Measurements from ENCODE around the gene NUDT16.

Gene NUDT16

DNA sequence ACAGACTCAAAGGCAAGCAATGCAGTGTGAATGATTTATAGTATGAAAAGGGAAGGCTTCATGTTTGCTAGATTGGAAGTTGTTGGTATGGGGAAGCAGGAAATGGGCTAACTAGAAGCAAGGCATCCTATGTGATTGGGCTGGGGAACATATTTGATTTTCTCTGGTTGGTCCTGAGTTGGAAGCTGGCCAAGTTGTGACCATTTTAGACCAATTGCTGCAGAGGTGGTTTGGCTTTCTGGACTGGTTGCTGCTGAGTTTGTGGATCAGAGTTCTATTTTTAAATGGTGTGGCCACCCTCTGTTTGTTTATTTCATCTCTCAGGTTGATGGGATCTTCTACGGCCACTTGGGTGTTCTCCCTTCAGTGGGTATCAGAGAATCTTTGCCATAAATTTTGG is 39.7 kb downstream of the NUDT16 start:
- H3K27me3 Mint-ChIP-seq (ENCODE audit: low read depth), result peaks cover 12% of the 10 kb centered on the region
- no peak overlapping the region for H3K27ac Mint-ChIP-seq

DNA sequence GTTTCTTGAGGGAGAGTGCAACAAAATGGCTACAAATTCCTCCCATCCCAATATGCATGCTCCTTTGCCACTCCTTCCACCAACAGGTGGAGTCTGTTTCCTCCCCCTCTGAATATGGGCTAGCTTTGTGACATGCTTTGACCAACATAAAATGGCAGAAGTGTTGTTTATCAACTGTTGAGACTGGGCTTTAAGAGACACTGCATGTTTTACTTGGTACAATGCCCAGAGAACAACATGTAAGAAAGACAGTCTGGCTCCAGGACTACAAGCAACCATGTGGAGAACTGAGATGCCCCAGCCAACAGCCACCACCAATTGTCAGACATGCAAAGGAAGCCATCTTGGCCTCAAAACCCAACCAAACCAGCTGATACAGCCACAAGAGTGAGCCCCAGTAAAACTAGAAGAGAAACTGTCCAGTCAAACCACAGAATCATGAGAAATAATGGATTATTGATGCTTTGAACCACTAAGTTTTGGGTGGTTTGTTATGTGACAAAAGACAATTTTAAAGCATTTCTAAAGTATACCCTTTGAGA is 40.5 kb downstream of the NUDT16 start:
- no peak overlapping the region for H3K27ac Mint-ChIP-seq
- no peaks in the 10 kb centered on the region for H3K9me3 Mint-ChIP-seq
- H3K27me3 Mint-ChIP-seq (ENCODE audit: low read depth), result peaks cover 12% of the 10 kb centered on the region
- no peak overlapping the region for H3K4me3 Mint-ChIP-seq
- no peaks in the 10 kb centered on the region for H3K36me3 Mint-ChIP-seq (ENCODE audit: low read depth)
- H3K4me1 Mint-ChIP-seq, result no peaks in the 10 kb centered on the region
- TF ChIP-seq, protein P1, sequence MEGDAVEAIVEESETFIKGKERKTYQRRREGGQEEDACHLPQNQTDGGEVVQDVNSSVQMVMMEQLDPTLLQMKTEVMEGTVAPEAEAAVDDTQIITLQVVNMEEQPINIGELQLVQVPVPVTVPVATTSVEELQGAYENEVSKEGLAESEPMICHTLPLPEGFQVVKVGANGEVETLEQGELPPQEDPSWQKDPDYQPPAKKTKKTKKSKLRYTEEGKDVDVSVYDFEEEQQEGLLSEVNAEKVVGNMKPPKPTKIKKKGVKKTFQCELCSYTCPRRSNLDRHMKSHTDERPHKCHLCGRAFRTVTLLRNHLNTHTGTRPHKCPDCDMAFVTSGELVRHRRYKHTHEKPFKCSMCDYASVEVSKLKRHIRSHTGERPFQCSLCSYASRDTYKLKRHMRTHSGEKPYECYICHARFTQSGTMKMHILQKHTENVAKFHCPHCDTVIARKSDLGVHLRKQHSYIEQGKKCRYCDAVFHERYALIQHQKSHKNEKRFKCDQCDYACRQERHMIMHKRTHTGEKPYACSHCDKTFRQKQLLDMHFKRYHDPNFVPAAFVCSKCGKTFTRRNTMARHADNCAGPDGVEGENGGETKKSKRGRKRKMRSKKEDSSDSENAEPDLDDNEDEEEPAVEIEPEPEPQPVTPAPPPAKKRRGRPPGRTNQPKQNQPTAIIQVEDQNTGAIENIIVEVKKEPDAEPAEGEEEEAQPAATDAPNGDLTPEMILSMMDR (IDR thresholded peaks at IDR 0.05; ENCODE audit: unreplicated experiment in 3 of 3), result no peak

More for the DNA sequence above, 39.7 kb downstream of the NUDT16 start:
- TF ChIP-seq, protein P1 (IDR thresholded peaks at IDR 0.05; ENCODE audit: unreplicated experiment in 3 of 3), result no peak
- no peaks in the 10 kb centered on the region for H3K4me1 Mint-ChIP-seq
- no peaks in the 10 kb centered on the region for H3K36me3 Mint-ChIP-seq (ENCODE audit: low read depth)
- H3K4me3 Mint-ChIP-seq, result no peak overlapping the region
- no peaks in the 10 kb centered on the region for H3K9me3 Mint-ChIP-seq

- no peaks in the 10 kb centered on the region for H3K9me3 Mint-ChIP-seq
- H3K27me3 Mint-ChIP-seq (ENCODE audit: low read depth), result peaks cover under 1% of the 10 kb centered on the region
- no peak overlapping the region for H3K27ac Mint-ChIP-seq
- no peaks in the 10 kb centered on the region for H3K4me1 Mint-ChIP-seq
- H3K4me3 Mint-ChIP-seq, result no peak overlapping the region
- TF ChIP-seq, protein P1 (IDR thresholded peaks at IDR 0.05; ENCODE audit: unreplicated experiment in 3 of 3), result no peak
- H3K36me3 Mint-ChIP-seq (ENCODE audit: low read depth), result no peaks in the 10 kb centered on the region
Measured at GRCh38 chr3:131427226-131427625, 45.7 kb downstream of the NUDT16 start.

GRCh38 chr3:131431754-131432153 is 50.2 kb downstream of the NUDT16 start:
- TF ChIP-seq, protein P1 (IDR thresholded peaks at IDR 0.05; ENCODE audit: unreplicated experiment in 3 of 3), result no peak
- Mint-ChIP-seq H3K36me3 (ENCODE audit: low read depth) (no peaks in the 10 kb centered on the region), H3K9me3 (no peaks in the 10 kb centered on the region), H3K27me3 (ENCODE audit: low read depth) (no peaks in the 10 kb centered on the region), H3K27ac (no peak overlapping the region), H3K4me3 (no peak overlapping the region), H3K4me1 (no peaks in the 10 kb centered on the region)

DNA sequence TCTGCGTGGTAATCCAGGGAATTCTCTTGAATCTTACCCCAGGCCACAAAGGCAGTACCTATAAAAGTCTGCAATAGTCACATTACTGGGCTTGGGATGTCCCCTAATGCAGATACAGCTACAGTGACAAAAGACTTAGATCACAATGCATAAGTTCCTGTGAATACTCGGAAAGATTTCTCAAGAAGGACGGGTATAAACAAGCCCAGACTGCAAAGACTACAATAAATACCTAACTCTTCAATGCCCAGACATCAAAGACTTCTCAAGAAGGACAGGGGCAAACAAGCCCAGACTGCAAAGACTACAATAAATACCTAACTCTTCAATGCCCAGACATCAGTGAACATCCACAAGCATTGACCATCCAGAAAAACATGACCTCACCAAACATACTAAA is 50.9 kb downstream of the NUDT16 start:
- Mint-ChIP-seq H3K9me3 (no peaks in the 10 kb centered on the region), H3K27ac (no peak overlapping the region), H3K36me3 (ENCODE audit: low read depth) (no peaks in the 10 kb centered on the region), H3K4me3 (no peak overlapping the region), H3K4me1 (no peaks in the 10 kb centered on the region), H3K27me3 (ENCODE audit: low read depth) (no peaks in the 10 kb centered on the region)
- TF ChIP-seq, protein P1 (IDR thresholded peaks at IDR 0.05; ENCODE audit: unreplicated experiment in 3 of 3), result no peak

DNA sequence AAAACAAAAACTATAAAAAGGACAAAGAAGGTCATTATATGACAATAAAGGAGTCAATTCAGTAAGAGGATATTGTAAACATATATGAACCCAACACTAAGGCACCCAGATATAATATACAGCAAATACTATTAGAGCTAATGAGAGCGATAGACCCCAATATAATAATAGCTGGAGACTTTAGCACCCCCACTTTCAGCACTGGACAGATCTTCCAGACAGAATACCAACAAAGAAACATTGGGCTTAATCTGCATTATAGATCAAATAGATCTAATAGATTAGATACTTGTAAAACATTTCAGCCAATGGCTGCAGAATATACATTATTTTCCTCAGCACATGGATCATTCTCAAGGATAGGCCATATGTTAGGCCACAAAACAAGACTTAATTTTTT is 53.4 kb downstream of the NUDT16 start:
- H3K4me1 Mint-ChIP-seq, result no peaks in the 10 kb centered on the region
- H3K4me3 Mint-ChIP-seq, result no peak overlapping the region
- no peaks in the 10 kb centered on the region for H3K27me3 Mint-ChIP-seq (ENCODE audit: low read depth)
- no peaks in the 10 kb centered on the region for H3K9me3 Mint-ChIP-seq
- H3K36me3 Mint-ChIP-seq (ENCODE audit: low read depth), result no peaks in the 10 kb centered on the region
- TF ChIP-seq, protein P1 (IDR thresholded peaks at IDR 0.05; ENCODE audit: unreplicated experiment in 3 of 3), result no peak
- H3K27ac Mint-ChIP-seq, result no peak overlapping the region
